Endodermal cell (in vitro differentiated cells): ENCODE measurements around the gene EFHD1. TPM values are rescaled to one million over a fixed set of nuclear protein-coding genes. Genes with fewer than 3 reads are reported as not detected.

Experiments used
- DNase-seq: peaks from one replicate; pipeline ENCODE4 v3.0.0-alpha.2; 2017
- H3K27ac ChIP-seq: 2 replicates; pipeline ENCODE4 v1.5.1; 2013; ENCODE audit warnings: mild to moderate bottlenecking, low read depth, low read length, moderate library complexity
- H3K27me3 ChIP-seq: 2 replicates; pipeline ENCODE4 v1.6.1; 2013; ENCODE audit warnings: mild to moderate bottlenecking, low read length, moderate library complexity; ENCODE audit not compliant: insufficient read depth, control insufficient read depth, poor library complexity, severe bottlenecking
- H3K36me3 ChIP-seq: 2 replicates; pipeline ENCODE4 v1.7.0; 2013; ENCODE audit warnings: mild to moderate bottlenecking, low read length, moderate library complexity; ENCODE audit not compliant: control insufficient read depth, insufficient read depth
- H3K4me1 ChIP-seq: one replicate; pipeline ENCODE4 v1.7.0; 2013; ENCODE audit warnings: low read length; ENCODE audit not compliant: control insufficient read depth, insufficient read depth
- H3K4me3 ChIP-seq: 2 replicates; pipeline ENCODE4 v1.5.1; 2013; ENCODE audit warnings: mild to moderate bottlenecking, low read length, moderate library complexity
- H3K9ac ChIP-seq: 2 replicates; pipeline ENCODE4 v1.6.1; 2013; ENCODE audit warnings: mild to moderate bottlenecking, low read length, moderate library complexity; ENCODE audit not compliant: poor library complexity, severe bottlenecking; ENCODE audit errors: extremely low read depth
- H3K9me3 ChIP-seq: 2 replicates; pipeline ENCODE4 v1.6.1; 2013; ENCODE audit warnings: mild to moderate bottlenecking, low read length, moderate library complexity; ENCODE audit not compliant: control insufficient read depth
- H3K27ac Mint-ChIP-seq: 2 replicates; pipeline ENCODE4 v1.8.0; 2020; ENCODE audit warnings: mixed read lengths
- H3K27me3 Mint-ChIP-seq: 2 replicates; pipeline ENCODE4 v1.8.0; 2021; ENCODE audit warnings: mild to moderate bottlenecking, mixed read lengths; ENCODE audit not compliant: insufficient read depth
- H3K36me3 Mint-ChIP-seq: 2 replicates; pipeline ENCODE4 v1.8.0; 2020; ENCODE audit warnings: low read depth, mixed read lengths
- H3K4me1 Mint-ChIP-seq: 2 replicates; pipeline ENCODE4 v1.8.0; 2020; ENCODE audit warnings: mixed read lengths
- H3K4me3 Mint-ChIP-seq: 2 replicates; pipeline ENCODE4 v1.8.0; 2020; ENCODE audit warnings: mild to moderate bottlenecking, moderate library complexity, mixed read lengths
- H3K9me3 Mint-ChIP-seq: 2 replicates; pipeline ENCODE4 v1.8.0; 2020; ENCODE audit warnings: mild to moderate bottlenecking, mixed read lengths
- WGBS, 2 experiments: methylation state at CpG; one replicate each; pipeline versions ENCODE4 v1.1.5 to v1.1.7; 2013; ENCODE audit warnings: missing lambda C conversion rate in 2 of 2, mixed read lengths in 1 of 2; ENCODE audit not compliant: insufficient coverage in 1 of 2, insufficient read length in 1 of 2; 5-methylcytosine and 5-hydroxymethylcytosine counted together
- total RNA-seq, 2 donors: library from RNA; stranded (reverse); fragmentation: NEBNext Ultra II Directional in 1 of 2; extraction: Animal tissue kit (Norgen Biotek cat#: 25700) in 1 of 2; gene quantifications; 2 replicates in 1 of 2; 3 replicates in 1 of 2; pipeline ENCODE4 v1.2.1, GENCODE V29; 2021
- TF ChIP-seq, protein P1 (sequence below): fragments of 200-600 bp; sonication (generic); conservative IDR thresholded peaks from 2 replicates; pipeline ENCODE4 v1.5.0; 2021; ENCODE audit warnings: antibody characterized with exemption, mild to moderate bottlenecking

Gene EFHD1
- total RNA-seq, 2 donors from 2014 or later = 6.8 to 12.5 TPM

DNA sequence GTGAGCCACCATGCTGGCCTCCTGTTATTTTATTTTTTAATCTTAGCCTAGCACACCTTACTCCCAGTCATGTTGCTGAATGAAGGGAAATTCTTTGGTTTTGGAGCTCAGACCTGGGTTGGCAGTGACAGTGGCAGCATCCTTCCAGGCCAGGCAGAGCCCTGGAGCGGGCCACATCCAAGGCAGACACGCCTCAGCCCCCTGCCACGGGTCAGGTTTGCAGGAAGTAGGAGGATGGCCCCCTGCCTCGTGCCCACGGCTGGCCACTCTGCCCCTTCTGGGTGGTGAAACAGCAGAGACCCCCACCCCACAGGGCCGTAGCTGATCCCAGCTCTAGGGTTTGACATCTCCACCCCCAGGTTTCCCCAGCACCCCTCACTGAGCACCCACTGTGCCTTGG is 11.7 kb downstream of the EFHD1 start:
- Mint-ChIP-seq H3K4me1 (no peaks in the 10 kb centered on the region), H3K4me3 (no peak overlapping the region), H3K27me3 (peaks cover 2% of the 10 kb centered on the region), H3K9me3 (no peaks in the 10 kb centered on the region), H3K27ac (no peak overlapping the region), H3K36me3 (no peaks in the 10 kb centered on the region)
- Histone ChIP-seq H3K9me3 (no peaks in the 10 kb centered on the region), H3K27ac (no peak overlapping the region), H3K27me3 (peaks cover 1% of the 10 kb centered on the region), H3K36me3 (no peaks in the 10 kb centered on the region), H3K4me3 (no peak overlapping the region), H3K4me1 (no peaks in the 10 kb centered on the region), H3K9ac (no peak overlapping the region)
- WGBS, 2 experiments = 95 to 96% methylated on average over 4 to 6 of the region's 6 CpGs
- TF ChIP-seq, protein P1, sequence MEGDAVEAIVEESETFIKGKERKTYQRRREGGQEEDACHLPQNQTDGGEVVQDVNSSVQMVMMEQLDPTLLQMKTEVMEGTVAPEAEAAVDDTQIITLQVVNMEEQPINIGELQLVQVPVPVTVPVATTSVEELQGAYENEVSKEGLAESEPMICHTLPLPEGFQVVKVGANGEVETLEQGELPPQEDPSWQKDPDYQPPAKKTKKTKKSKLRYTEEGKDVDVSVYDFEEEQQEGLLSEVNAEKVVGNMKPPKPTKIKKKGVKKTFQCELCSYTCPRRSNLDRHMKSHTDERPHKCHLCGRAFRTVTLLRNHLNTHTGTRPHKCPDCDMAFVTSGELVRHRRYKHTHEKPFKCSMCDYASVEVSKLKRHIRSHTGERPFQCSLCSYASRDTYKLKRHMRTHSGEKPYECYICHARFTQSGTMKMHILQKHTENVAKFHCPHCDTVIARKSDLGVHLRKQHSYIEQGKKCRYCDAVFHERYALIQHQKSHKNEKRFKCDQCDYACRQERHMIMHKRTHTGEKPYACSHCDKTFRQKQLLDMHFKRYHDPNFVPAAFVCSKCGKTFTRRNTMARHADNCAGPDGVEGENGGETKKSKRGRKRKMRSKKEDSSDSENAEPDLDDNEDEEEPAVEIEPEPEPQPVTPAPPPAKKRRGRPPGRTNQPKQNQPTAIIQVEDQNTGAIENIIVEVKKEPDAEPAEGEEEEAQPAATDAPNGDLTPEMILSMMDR = no peak
- DNase-seq = no peak

DNA sequence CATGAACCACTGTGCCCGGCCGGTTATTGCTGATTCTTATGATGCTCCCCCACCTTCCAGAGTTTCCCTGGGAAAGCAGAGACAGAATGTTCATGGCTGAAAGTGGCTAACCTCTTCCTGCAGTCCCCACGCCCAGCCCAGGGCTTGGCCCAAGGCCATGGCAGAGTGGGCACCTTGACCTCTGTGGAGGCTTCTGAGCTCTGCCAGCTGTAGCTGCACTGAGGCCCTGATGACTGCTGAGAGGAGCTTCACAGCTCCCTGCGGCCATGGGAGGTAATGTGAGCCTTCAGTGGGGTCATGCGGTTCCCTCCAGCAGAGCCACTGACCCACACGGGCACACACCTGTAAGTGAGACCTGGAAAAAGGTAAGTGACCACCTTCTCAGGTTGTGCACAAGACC is 13.3 kb downstream of the EFHD1 start:
- H3K4me3 ChIP-seq = no peak overlapping the region
- H3K4me1 ChIP-seq = no peaks in the 10 kb centered on the region
- DNase-seq = no peak
- no peaks in the 10 kb centered on the region for H3K9me3 ChIP-seq
- H3K27me3 ChIP-seq = no peaks in the 10 kb centered on the region
- no peaks in the 10 kb centered on the region for H3K36me3 ChIP-seq
- H3K27ac Mint-ChIP-seq = no peak overlapping the region
- WGBS, 2 experiments = 91 to 96% methylated on average over 4 to 6 of the region's 6 CpGs
- H3K4me1 Mint-ChIP-seq = peaks cover 4% of the 10 kb centered on the region
- TF ChIP-seq, protein P1 = no peak
- H3K9me3 Mint-ChIP-seq = no peaks in the 10 kb centered on the region
- H3K36me3 Mint-ChIP-seq = no peaks in the 10 kb centered on the region
- no peaks in the 10 kb centered on the region for H3K27me3 Mint-ChIP-seq
- no peak overlapping the region for H3K4me3 Mint-ChIP-seq
- H3K9ac ChIP-seq = no peak overlapping the region
- H3K27ac ChIP-seq = no peak overlapping the region

DNA sequence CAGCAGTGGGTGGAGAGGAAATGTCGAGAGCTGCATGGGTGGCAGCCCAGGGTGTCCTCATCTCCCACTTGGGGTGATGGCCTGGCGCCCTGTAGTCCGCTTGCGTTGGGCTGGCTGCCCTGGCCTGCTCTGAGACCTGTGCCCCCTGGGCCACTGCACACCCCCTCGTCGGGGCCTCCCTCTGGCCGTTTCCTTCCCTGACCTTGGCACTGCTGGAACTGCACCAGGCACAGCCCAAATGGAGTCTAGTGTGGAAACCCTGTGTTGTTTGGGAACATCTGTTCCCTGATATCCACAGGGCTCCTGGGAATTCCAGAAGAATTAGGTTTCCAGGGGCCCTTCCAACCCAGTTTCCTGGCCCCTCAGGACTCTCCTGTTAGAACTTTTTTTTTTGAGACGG is 13.9 kb downstream of the EFHD1 start:
- H3K4me1 Mint-ChIP-seq = peaks cover 9% of the 10 kb centered on the region
- H3K9me3 Mint-ChIP-seq = no peaks in the 10 kb centered on the region
- no peak overlapping the region for H3K4me3 Mint-ChIP-seq
- no peaks in the 10 kb centered on the region for H3K36me3 ChIP-seq
- H3K36me3 Mint-ChIP-seq = no peaks in the 10 kb centered on the region
- 88 to 94% methylated on average over 3 to 8 of the region's 8 CpGs for WGBS, 2 experiments
- TF ChIP-seq, protein P1 = no peak
- no peak overlapping the region for H3K27ac Mint-ChIP-seq
- H3K4me3 ChIP-seq = no peak overlapping the region
- H3K9me3 ChIP-seq = no peaks in the 10 kb centered on the region
- H3K27me3 ChIP-seq = no peaks in the 10 kb centered on the region
- no peak overlapping the region for H3K9ac ChIP-seq
- DNase-seq = no peak
- no peak overlapping the region for H3K27ac ChIP-seq
- H3K27me3 Mint-ChIP-seq = no peaks in the 10 kb centered on the region
- H3K4me1 ChIP-seq = no peaks in the 10 kb centered on the region
